NCI-H510A treated with DMSO at 0.1 percent for 48 hours (cell line): ENCODE results near the gene SPTLC1.

Source experiments
- DNase-seq: peaks from one replicate; lab custom pipeline; 2025; lab: John Stamatoyannopoulos, UW

The SPTLC1 gene

DNA sequence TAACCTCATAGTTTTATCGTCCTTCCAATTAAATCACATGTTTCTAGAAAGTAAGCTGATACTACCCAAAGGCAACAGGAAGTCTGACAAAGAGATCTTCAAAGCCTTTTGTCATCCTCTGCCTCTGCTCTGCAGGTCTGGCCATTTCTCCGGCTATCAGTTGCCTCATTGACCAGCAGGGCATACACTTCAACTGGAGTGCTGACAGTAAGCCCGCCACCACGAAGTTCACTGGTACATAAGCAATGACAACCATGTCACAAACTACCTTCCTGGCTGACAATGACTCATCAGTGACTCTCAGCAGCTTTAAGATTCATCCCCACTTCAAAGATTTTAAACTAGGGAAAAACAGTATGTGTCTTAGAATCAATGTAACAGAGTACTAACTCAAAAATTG, 20.6 kb downstream of the SPTLC1 start:
- DNase-seq, result peak; percentile 2

DNA sequence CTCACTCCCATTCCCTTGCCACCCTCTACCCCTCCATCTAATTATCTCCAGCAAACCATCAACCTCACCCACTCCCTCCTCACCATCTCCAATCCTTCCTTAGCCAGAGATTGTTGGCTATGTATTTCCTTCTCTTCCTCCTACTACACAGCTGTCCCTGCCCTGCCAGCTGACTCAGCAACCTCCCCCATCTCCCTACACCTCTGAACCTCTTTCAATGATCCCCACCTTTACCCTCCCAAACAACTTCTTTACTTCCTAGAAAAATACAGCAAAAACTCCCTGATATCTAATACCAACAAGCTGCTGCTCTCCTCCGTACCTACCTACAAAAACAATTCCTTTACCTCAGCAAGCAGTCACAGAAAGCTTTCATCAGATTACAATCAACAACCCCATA, 37.3 kb downstream of the SPTLC1 start:
- no peak for DNase-seq

DNA sequence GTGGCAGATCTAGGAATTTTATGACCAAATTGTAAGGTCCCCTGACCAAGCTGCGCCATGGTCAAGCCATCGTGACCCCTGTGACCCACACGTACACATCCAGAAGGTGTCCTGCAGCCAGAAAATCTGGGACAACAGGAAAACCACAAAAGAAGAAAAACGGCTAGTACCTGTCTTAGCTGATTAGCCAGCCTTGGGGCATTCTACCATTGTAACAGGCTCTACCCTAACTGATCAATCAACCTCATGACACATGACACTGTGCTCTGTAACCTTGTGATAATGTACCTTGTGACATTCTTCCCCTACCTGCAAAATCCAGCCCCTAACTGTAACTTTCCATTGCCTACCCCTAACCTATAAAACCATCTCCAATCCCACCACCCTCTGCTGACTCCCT, 43.6 kb downstream of the SPTLC1 start:
- no peak for DNase-seq

DNA sequence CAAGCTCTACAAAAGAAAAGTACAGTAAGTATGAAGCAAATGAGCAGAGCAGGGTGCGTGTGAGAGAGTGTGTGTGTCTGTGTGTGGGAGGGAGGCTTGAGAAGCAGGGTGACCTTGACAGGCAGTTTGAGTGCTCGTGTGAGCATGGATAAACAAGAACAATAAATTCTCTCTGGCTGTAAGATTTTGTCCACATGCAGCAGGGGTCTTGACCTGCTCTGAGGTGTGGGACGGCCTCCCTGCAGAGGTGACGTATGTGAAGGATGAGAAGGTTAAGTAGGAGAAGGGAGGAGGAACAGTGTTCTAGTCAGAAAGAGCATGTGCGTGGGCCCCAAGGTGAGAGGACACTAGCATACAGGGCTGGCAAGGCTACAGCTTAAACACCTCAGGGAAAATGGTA, 49.0 kb downstream of the SPTLC1 start:
- no peak for DNase-seq

DNA sequence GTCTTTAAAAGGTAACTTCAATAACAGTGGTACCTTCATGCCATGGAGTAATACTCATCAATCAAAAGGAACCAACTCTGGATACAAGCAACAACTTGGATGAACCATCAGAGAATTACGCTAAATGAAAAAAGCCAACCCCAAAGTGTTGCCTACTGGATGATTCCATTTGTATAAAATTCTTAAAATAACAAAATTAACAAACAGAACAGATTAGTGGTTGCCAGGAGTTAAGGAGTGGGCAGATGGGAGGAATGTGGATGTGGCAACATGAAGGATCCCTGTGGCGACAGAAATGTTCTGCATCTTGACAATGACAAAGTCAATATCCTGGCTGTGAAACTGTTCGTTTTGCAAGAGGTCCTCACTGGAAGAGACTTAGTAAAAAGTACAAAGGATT, 50.5 kb downstream of the SPTLC1 start:
- DNase-seq, result no peak

DNA sequence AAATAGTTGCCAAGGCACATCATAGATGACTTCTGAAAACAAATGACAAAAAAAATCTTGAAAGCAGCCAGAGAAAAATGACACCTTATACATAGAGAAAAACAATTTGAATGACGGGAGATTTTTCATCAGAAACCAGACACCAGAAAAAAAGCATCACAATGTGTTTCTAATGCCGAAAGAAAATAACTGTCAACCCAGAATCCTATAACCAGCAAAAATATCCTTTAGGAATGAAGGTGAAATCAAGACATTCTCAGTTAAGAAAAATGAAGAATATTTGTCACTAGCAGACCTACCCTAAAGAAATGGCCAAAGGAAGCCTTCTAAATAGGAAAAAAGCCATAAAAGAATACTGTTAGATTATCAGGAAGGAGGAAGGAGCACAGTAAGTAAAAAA, 54.0 kb downstream of the SPTLC1 start:
- no peak for DNase-seq

DNA sequence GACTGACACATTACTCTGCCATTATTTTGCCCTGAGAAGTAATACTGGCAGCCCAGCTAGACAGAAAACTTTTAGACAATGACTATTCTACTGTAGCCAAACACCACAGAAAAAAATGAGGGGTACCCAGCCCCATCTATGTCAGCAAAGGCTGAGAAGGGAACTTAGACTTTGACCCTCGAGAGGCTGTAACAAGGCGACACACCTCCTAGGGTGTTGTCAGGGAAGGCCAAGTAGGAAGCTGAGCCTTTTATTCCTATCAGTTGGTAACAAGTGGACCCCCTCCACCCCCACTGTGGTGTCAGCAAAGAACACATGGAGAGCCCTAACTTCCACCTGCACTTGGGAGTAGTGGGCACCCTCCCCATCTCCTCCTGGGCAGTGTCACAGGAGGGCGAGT, 55.6 kb downstream of the SPTLC1 start:
- no peak for DNase-seq

DNA sequence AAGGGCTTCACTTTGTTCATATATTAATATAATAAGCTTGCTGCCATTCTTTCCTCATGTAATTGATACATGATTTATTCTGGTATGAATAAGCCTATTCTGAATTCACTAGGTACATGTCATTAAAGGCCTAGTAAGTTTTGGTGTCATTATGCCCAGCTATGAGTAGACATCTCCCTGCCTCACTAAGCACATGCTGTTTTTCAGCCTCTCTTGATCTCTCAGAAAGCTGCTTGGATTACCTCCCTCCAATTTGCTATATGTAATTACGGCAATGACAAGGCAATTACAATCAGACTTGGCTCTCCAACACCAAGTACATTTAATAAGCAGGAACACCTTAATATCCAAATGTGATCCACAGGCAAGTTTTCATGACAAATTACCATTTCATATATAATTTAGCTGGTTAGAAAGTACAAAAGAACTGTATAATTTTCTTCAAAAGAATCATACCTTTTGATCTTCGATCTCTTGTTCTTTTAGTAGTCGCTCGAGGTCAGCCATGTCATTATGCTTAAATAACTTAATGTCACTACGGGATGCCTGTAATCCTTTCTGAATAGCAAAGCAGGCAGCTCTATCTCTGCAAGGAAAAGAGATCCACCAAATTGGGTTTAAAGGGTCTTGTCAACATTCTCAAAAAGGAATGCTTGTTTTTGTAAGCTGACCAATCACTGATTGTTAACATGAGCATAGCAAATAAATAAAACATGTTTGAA, 56.3 kb downstream of the SPTLC1 start:
- DNase-seq, result no peak

DNA sequence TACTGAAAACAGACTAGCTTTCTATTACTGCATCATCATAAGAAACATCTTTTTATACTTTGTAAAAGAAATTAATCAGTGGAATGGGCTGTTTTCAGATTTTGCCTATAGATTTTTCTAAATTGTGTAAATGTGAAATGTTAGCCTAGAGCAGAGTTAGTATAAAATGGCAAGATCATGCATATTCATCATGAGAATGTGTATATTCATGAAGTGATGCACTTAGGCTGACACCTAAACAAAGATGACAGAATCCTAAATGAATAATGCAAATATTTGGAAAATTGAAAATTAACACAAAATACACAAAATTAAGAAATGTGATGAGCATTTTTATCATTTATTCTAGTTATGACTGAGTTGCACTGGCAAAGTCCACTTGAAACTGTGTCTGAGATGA, 57.2 kb downstream of the SPTLC1 start:
- DNase-seq, result no peak

DNA sequence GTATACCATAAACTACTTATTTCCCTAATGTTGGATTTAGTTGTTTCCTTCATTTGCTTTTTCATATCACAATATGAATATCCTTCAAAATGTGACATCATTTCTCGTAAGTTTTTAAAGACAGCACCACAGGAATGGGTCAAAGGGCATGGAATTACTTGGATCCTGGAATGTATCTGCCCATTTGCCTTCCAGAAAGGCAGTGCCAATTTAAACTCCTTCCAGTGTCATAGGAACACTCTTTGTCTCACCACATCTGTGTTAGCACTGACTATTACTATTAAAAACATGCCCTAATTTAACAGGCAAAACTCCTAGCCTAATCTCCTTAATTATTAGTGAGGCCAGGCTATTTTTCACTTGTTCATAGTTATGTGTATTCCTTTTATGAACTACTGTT, 58.0 kb downstream of the SPTLC1 start:
- DNase-seq, result no peak

DNA sequence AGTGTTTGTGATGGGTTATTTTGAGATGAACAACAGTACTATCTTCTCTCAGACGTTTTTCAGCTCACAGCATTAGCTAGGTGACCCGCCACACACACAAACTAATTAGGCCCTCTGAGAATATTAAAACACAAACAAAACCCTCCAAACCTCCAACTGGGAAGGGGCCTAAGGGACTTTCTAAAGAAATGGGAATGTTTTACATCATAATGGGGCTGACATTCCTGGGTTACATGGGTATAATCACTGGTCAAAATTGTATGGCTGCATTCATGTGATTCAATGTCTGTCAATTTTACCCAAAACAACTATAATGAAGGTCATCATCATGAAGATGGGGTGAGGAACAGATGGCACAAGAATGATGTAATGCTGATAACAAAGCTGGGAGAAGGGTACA, 59.6 kb downstream of the SPTLC1 start:
- DNase-seq, result no peak

DNA sequence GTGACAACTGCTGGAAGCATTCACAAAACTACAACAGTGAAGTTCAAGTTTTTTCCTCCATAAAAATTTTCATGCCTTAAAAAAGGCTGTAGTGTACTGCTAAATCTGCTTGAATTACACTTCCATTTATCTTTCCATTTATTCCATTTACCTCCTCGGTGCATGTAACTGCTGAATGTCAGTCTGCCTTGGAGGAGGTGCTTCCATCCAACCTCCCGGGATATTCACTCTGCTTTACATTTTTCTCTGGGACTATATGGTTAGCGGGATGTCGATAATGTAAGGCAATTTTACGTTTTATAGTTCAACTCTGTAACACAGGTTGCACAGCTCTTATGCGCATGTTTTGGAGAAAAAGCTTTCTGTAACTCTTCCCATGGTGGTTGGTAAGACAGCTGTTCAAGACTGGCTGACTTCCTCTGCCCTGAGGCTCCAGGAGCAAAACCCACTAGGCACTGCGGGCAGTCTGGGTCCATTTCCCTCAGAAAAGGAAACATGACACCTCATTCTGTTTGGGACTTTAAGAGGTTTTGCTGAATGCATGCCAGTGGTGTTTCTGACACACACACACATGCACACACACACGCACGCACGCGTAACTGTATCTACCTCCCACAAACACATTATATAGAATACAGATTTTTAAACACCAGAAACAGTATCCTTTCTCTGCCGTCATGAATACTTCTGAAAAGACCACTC, 66.1 kb downstream of the SPTLC1 start:
- no peak for DNase-seq

DNA sequence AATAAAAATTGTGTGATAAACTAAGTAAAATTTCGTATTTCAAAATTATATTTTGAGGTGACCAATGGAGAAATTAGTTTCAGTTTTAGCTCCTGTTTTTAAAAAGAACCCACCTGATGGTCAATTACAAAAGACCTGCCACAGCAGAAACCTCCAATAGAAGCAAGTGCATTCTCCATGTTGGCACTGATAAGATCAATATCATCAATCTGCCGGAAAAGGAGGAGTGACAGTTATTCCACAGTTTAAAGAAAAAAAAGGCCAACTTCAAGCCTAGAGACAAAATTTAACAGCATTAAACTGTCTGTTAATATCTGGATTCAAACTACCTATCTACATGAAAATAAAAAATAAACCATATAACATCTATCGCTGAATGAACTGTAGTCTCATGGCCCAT, 67.7 kb downstream of the SPTLC1 start:
- no peak for DNase-seq

DNA sequence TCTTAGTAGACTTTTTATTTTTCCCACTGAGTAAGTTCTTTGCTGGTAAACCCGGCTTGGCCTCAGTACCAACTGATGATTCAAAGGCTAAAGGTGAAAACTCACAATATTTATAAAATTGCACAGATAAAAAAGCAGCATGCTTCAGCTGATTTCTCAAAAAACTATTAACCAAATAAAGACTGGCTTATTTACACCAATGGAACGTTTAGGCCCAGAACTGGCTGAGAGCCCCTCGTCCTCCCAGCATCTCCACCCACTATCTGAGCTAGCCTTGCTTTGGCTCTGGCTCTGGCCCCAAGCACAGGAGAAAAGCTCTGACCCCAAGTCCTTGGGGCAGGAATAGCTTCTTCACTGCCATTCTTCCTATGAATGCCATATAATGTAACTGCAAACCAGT, 68.5 kb downstream of the SPTLC1 start:
- no peak for DNase-seq

DNA sequence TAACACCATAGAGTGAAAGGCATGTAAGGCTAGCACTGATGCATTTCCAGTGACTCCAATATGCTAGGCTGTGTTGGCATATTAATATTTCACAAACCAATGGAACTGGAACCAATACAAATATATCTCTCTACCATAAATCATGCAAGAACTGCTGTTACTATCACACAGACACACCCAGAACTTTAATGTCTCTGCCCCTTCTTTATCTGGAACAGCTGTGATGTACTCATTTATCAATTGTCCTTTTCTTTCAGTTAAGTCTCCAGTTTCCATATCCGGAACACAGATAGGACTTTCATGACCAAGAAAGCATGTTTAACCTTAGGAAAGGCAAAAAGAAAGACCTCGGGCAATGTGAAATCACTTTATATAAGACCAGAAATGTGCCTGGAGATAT, 70.3 kb downstream of the SPTLC1 start:
- no peak for DNase-seq

DNA sequence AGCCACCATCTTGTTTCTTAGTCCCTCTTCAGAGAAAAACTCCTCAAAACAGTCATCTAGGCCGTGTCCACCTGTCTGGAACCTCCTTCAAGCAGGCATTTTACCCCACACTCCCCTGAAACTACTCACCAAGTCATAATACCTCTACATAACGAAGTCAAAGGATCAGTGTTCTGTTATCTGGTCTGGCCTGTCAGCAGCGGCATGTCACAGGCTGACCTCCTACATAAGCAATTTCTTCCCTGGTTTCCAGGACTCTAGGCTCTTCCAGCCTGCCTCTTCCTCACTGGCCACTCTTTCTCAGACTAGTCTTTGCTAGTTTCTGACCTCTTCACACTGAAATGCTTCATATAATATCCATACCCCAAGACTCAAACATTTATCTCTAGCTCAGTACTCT, 72.2 kb downstream of the SPTLC1 start:
- DNase-seq, result no peak

DNA sequence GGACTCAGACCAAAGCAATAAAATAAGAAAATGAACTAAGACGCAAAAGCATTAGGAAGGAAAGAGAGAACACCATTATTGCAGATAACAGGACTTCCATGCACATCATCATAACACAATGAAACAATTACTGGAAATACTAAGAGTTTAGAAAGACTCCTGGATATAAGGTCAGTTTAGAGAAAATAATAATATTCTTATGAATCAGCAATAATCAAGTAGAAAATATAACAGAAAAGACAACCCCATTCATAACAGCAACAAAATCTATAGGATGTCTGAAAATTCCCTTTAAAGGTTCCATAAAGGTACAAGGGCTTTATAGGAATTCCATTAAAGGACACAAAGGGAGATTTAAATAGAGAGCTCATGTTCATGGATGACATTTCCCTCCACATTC, 73.0 kb downstream of the SPTLC1 start:
- no peak for DNase-seq

DNA sequence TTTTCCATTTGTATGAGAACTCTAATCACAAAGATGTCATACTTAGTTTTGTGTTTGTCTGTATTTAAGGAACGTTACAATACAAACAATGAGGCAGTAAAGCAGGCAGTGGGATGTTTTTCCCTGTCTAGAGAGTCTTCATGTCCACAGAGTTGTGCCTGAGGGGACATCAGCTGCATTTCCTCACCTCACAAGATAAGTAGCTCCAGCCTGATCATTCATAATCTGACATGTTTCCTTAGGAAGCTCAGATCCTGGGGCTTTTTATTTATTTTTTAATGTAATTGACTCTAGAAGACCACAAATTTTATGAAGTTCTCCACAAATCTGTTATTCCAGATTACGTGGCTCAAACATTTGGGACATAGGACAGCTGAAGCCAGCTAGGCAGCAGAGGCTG, 78.5 kb downstream of the SPTLC1 start:
- DNase-seq, result no peak

DNA sequence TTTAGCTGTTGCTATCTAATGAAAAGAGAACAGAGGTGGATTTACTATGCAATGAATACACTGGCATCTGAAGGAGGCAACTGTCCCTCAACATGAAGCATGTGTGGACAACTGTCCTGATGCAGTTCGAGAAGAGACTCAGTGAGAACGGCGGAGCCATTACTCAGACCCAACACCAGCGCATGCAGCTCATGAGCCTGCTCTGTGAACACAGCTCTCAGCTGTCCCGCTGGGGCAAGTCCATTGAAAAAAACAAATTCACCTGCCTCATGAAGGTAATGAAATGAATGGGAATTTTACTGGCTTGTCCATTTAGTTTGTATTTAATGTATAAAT, 78.8 kb downstream of the SPTLC1 start:
- DNase-seq, result no peak

DNA sequence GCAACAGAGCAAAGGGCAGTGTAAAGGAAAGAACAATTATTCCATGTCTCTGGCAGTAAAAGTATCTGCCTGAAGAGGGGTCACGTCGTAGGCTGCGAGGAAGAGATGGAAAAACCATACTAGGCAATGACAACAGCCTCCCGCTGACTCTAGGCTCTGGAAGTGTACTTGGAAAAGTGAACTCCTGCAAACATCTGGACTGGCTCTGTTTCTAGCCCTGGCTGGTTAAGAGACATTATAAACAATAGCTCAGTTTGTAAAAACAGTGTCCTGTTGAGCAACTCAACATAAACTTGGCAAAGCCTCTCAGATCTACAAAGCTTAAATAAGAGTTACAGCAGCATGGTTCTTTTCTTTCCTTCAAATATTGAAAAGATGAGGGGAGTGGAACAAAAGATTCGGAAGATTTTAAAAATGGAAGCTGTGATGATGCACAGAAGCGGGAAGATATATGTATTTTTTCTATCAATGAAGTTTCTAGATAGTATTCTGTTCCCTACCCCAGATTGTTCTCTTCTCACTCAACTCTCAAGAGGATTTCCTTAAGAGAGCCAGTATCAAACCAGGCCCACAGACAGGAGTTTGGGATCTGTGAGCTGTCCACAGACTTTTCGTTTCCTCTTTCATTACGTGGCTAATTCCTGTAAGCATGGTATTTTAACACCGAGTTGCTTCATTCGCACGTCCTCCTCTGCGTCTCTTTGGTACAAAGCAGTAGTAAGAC, 79.4 kb downstream of the SPTLC1 start:
- DNase-seq, result no peak

DNA sequence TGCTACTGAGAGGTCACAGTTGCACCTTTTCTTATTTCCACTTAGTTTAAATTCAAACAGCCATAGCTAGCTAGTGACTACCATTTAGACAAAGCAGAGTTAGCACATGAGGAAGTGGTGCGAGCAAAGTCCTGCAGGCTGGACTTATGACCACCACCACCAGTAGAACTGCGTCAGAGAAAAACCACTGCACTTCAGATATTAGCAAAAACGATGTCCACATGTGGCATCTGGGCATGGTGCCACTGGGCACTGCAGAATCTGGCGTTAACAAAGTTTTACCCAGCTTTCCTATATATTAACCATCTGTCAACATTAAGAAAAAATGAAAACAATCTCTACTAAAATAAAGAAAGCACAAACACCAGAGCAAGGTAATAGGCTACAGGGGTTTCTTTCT, 80.1 kb downstream of the SPTLC1 start:
- no peak for DNase-seq

DNA sequence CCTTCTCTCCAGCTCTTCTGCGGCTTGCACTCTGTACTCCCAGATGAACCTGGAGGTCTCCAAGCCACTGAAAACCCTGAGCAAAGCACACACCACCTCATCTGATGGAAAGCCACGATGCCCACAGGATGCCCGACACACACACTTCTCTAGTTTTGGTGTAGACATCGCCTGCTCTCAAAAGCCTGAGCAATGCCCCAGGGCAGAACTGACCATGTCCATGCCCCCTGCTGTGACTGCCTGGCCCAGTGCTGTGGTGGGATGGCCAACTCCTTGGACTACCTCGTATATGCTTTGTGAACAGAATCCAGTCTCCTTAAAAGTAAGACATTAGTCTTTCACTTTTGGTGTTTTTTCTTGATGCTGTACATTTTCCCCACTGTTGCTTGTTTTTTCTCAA, 81.2 kb downstream of the SPTLC1 start:
- no peak for DNase-seq

DNA sequence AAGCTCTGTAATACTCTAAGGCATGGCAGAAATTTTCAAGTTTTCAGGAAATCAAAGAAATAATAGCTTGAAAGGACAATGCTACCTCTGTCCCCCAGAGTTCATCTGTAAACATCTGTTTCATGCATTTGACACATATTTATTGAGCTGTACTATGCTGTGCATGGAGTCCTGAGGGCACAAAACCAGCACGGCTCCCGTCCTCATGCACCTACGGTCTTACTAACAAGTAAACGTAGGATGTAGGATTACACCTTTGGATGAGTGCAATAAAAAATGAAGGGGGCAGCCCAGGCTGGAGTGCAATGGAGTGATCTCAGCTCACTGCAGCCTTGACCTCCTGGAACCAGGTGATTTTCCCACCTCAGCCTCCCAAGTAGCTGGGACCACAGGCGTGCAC, 81.9 kb downstream of the SPTLC1 start:
- no peak for DNase-seq

DNA sequence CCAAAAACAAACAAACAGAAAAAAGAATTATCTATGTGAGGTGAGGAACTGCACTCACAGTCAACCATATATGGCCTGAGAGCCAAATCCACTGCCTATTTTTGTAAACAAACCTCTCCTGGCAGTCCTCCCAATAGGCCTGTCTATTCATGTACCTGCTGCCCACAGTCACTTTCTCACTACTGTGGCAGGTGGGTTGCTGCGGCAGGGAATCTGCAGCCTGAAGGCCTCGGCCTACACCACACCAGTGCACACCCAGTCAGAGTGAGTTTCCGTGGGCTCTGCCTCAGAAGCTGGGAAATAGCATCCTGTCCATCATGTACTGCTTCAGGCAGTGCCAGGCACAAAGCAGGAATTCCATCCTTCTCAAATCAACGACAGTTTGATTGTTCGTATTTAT, 82.3 kb downstream of the SPTLC1 start:
- DNase-seq, result no peak
